GM12891 (cell line): ENCODE measurements around the gene CLN3.

Source experiments
- DNase-seq: peaks from one replicate; pipeline ENCODE4 v3.0.0; 2011; ENCODE audit warnings: low spot score; ENCODE audit not compliant: insufficient read length
- FAIRE-seq: peaks from 2 replicates; lab custom pipeline; 2011; peaks lifted over from hg19 to GRCh38; lab: Jason Lieb, UNC
- PAX5 ChIP-seq: IDR thresholded peaks from 2 replicates; pipeline ENCODE4 v1.6.1; 2011; ENCODE audit warnings: low read length, moderate library complexity, mild to moderate bottlenecking; ENCODE audit not compliant: insufficient read depth, severe bottlenecking
- POLR2A ChIP-seq: IDR thresholded peaks from 2 replicates; pipeline ENCODE4 v1.6.1; 2011; ENCODE audit warnings: low read depth, low read length, control low read depth
- POLR2AphosphoS5 ChIP-seq: IDR thresholded peaks from 2 replicates; pipeline ENCODE4 v1.6.1; 2011; ENCODE audit warnings: low read depth, low read length, control low read depth
- POU2F2 ChIP-seq: IDR thresholded peaks from 2 replicates; pipeline ENCODE4 v1.6.1; 2011; ENCODE audit warnings: low read depth, mild to moderate bottlenecking, control low read depth, low read length, moderate library complexity
- SPI1 ChIP-seq: IDR thresholded peaks from 2 replicates; pipeline ENCODE4 v1.6.1; 2011; ENCODE audit warnings: low read depth, low read length, control low read depth
- TAF1 ChIP-seq: IDR thresholded peaks from 2 replicates; pipeline ENCODE4 v1.6.1; 2011; ENCODE audit warnings: low read depth, low read length, control low read depth

The CLN3 gene

GRCh38 chr16:28499854-28500253, 8.0 kb upstream of the CLN3 start:
- DNase-seq (no peak), FAIRE-seq (peak; percentile 20)
- TF ChIP-seq POU2F2 (no peak), SPI1 (no peak), PAX5 (no peak), TAF1 (no peak)

- FAIRE-seq, result no peak
- TF ChIP-seq SPI1 (no peak), POLR2A (no peak)
Measured at GRCh38 chr16:28498666-28499381, 7.0 kb upstream of the CLN3 start.

GRCh38 chr16:28497861-28498599, 6.2 kb upstream of the CLN3 start:
- TF ChIP-seq TAF1, result no peak
- no peak for TF ChIP-seq POLR2A
- no peak for TF ChIP-seq SPI1
- no peak for TF ChIP-seq POU2F2
- TF ChIP-seq PAX5, result no peak
- no peak for TF ChIP-seq POLR2AphosphoS5
- no peak for FAIRE-seq
- no peak for DNase-seq

More at GRCh38 chr16:28498666-28499381, 7.0 kb upstream of the CLN3 start:
- no peak for DNase-seq

- no peak for FAIRE-seq
Measured at GRCh38 chr16:28497386-28497785, 5.5 kb upstream of the CLN3 start.

GRCh38 chr16:28496844-28497243, 5.0 kb upstream of the CLN3 start:
- FAIRE-seq (no peak), DNase-seq (no peak)
- TF ChIP-seq POU2F2 (no peak), POLR2AphosphoS5 (no peak), PAX5 (no peak), TAF1 (no peak), SPI1 (no peak), POLR2A (no peak)

More at GRCh38 chr16:28497386-28497785, 5.5 kb upstream of the CLN3 start:
- DNase-seq, result no peak
- no peak for TF ChIP-seq TAF1
- TF ChIP-seq POU2F2, result no peak
- TF ChIP-seq SPI1, result no peak
- TF ChIP-seq PAX5, result no peak
- no peak for TF ChIP-seq POLR2A
- no peak for TF ChIP-seq POLR2AphosphoS5

GRCh38 chr16:28495795-28496749, 4.2 kb upstream of the CLN3 start:
- no peak for FAIRE-seq
- TF ChIP-seq PAX5 (no peak), POLR2AphosphoS5 (no peak), SPI1 (no peak), POLR2A (no peak), TAF1 (no peak)
- DNase-seq, result no peak

GRCh38 chr16:28495098-28495793, 3.4 kb upstream of the CLN3 start:
- TF ChIP-seq SPI1 (no peak), POLR2A (no peak), TAF1 (no peak), POU2F2 (no peak), PAX5 (no peak), POLR2AphosphoS5 (no peak)
- no peak for FAIRE-seq

GRCh38 chr16:28494121-28494851, 2.4 kb upstream of the CLN3 start, which contains the start of gene APOBR:
Gene APOBR, plus strand, starts transcription at chr16:28494643. Its CDS starts 39 bp downstream, at chr16:28494682.
- peak; percentile 97 for FAIRE-seq
- DNase-seq, result peak; percentile 84
- TF ChIP-seq POLR2A, result peak; percentile 78
- peak; percentile 55; the same call in 1 of the 2 replicates for TF ChIP-seq POLR2AphosphoS5
- no peak for TF ChIP-seq TAF1
- peak; percentile 69; the same call in 1 of the 2 replicates for TF ChIP-seq POU2F2
- TF ChIP-seq PAX5, result no peak
- TF ChIP-seq SPI1, result peak; percentile 83

More at GRCh38 chr16:28495098-28495793, 3.4 kb upstream of the CLN3 start:
- no peak for DNase-seq
